ENCODE data around the gene TREM2.

DNA sequence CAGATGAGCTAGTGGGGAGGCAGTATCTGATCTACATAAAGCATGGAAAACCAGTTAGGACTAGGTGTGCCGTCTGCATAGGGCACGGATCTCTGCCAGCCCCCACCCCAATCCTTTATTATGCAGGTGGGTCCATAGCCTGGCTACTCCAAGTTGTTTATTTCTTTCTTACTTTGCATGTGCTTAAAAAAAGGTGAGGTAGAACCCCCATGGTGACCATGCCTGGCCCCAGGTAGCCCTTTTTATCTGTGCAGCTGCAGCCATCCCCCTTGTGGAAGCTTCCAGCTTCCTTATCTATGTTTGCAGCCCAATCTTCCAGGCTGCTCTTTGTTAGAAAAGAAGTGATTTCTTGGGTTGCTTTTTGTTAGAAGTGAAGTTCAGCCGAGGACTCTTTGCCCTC is 9.0 kb upstream of the TREM2 start:
- no peak for TF ChIP-seq POLR2A (IDR thresholded peaks at IDR 0.05)
- TF ChIP-seq CTCF (IDR thresholded peaks at IDR 0.05) = no peak

Measured in right lobe of liver (tissue), 4 donors.